AG10803 (cell line): ENCODE measurements around the gene SRSF8.

Source experiments
- DNase-seq: peaks from one replicate; pipeline ENCODE4 v3.0.0; 2010; ENCODE audit warnings: low read depth
- H3K4me3 ChIP-seq: 2 replicates; pipeline ENCODE4 v1.5.1; 2011; ENCODE audit warnings: mild to moderate bottlenecking, low read length, control low read depth
- TF ChIP-seq, protein P1 (sequence below): conservative IDR thresholded peaks from 2 replicates; pipeline ENCODE4 v1.5.1; 2011; ENCODE audit warnings: mild to moderate bottlenecking, low read length, control low read depth, inconsistent platforms

Gene SRSF8

DNA sequence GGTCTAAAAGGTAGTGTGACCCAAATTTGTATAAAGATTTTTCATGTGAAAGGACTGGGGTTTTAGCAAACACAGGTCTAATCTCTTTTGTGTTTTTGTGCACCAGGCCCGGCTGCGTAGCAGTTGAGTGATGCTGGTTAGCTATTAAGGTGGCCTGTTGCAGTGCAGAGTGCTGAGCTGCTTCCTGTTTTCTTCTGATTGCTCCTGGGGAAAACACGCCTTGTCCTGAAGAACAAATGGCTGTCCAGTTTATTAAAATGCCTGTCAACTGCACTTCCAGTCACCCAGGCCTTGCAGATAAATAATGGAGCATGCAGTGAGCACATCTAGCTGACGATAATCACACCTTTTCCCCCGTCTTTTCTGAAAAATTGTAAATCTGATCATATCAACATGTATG, 1.8 kb downstream of the SRSF8 start:
- peak; percentile 92 for DNase-seq
- H3K4me3 ChIP-seq: peak overlapping the region; percentile 81
- TF ChIP-seq, protein P1, sequence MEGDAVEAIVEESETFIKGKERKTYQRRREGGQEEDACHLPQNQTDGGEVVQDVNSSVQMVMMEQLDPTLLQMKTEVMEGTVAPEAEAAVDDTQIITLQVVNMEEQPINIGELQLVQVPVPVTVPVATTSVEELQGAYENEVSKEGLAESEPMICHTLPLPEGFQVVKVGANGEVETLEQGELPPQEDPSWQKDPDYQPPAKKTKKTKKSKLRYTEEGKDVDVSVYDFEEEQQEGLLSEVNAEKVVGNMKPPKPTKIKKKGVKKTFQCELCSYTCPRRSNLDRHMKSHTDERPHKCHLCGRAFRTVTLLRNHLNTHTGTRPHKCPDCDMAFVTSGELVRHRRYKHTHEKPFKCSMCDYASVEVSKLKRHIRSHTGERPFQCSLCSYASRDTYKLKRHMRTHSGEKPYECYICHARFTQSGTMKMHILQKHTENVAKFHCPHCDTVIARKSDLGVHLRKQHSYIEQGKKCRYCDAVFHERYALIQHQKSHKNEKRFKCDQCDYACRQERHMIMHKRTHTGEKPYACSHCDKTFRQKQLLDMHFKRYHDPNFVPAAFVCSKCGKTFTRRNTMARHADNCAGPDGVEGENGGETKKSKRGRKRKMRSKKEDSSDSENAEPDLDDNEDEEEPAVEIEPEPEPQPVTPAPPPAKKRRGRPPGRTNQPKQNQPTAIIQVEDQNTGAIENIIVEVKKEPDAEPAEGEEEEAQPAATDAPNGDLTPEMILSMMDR: no peak; the same call in 1 of the 2 replicates

DNA sequence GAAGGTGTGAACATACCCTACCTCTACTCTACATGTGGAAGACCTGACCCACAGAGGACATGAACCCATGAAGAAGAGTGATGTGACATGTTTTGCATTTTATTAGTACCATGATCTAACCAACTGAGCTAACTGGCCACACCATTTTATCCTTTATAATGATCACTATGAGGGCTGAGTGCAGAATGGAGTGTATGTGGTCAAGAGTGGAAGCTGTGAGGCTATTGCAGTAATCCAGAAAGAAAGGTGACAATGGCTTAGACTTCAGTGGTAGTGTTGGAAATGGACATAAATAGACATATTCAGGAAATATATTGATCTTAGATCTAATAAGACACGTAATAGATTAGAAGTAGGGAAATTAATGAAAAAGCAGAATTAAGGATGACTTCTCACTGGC, 3.8 kb downstream of the SRSF8 start:
- H3K4me3 ChIP-seq: no peak overlapping the region
- TF ChIP-seq, protein P1: no peak
- DNase-seq: no peak

DNA sequence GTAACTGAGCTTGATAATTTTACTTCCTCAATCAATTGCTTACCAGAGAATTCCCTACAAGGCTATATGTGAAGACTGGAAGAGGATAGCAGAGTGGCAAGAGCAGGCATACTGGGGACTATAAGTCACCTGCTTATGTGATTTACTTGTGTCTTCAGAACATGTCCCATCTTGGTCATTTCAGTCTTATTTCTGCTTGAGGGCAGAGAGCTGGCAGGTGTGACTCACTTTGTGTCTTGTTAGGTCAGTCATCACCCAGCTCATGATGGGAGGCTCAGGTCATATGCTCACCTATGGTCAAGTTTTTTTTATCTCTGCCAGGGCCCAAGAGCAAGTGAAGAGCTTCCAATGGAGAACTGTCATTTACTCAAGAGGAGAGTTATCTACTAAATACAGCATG, 6.2 kb downstream of the SRSF8 start:
- TF ChIP-seq, protein P1: no peak
- no peak for DNase-seq
- H3K4me3 ChIP-seq: no peak overlapping the region

DNA sequence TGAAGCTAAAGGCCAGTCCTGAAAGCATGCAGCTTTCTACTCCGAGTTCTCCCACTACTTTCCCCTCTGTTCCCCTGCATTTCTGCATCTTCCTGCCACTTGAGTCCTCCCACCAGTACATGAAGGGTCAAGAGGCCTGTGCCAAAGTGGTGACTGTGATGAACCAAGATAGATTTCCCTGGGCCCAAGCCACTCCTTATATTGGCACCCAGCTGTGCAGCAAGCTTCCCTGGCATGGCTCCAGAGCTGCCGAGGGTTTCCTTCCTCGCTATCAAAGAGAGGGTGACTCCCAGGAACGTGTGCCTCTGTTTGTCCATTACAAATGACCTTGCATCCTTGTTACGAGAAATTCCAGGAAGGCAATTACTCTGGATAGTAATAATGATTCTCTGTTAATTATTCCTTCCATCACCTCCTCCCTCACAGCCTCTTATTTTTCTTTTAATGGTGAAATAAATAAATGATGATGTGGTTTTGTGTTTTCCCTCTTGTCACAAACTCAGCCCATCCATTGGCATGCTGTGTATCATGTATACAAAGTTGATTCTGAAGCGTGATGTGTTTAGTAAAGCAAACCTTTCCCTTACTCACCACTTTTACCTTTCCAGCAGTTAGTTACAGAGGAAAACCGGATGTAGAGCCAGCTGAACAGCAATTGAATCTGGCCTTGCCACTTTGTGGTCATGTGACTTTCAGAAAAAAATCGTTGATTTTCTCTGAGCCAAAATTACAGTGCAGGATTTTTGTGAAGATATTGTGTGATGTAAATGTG, 8.3 kb downstream of the SRSF8 start:
- DNase-seq: no peak
- H3K4me3 ChIP-seq: no peak overlapping the region
- TF ChIP-seq, protein P1: no peak

DNA sequence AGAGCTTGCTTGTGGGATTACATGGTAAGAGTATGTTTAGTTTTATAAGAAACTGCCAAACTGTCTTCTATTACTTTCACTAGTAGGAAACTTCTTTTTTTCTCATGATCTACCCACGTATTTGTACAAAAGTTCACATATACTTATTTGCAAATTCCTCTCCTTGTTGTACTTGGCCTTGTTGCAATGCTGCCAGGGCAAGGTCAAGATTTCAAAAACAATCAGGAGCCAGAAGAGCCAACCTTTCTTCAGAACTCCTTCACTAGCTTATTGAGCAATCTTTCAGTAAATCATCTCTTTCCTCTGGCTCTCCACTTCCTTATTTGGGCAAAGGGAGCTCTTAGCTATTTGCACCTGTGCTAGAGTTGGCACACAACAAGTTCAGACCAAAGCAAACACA, 9.7 kb downstream of the SRSF8 start:
- no peak overlapping the region for H3K4me3 ChIP-seq
- TF ChIP-seq, protein P1: no peak
- DNase-seq: peak; percentile 58

DNA sequence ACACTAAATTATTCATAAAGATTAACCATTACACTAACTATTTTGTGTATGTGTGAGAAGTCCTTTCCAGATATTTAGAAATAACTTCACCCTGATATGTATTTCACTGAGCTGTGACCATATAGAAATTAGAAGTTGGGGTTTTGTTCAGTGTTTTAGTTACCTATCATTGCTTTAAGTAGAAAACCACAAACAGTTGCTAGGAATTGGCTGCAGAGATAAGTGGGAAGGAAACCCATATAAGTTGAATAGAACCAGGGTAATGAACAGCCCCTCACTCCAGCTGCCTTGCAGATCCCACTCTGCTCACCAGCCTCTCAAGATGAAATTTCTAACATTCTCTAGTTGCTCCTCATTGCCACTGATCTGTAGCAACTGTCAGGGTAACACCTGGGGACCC, 10.3 kb downstream of the SRSF8 start:
- no peak for DNase-seq
- H3K4me3 ChIP-seq: no peak overlapping the region
- TF ChIP-seq, protein P1: no peak

DNA sequence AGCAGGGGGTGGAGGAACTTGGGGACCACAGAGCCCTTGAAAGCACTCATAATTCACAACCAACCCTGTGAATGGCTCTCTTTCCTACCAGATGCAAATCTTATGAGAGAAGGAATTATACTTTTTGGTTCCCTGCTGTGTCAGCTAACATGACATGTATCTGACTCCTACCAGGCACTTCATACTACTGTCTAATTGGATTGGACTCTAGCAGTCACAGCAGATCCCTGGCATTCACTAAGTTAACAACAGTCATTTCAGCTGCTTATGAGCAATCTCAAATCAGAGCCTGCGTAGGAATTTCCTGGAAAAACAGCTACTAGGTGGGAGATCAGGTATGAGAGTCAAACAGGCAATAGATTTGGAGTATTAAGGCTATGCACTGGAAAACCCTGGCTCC, 11.8 kb downstream of the SRSF8 start:
- TF ChIP-seq, protein P1: no peak
- H3K4me3 ChIP-seq: no peak overlapping the region
- no peak for DNase-seq
